Right lobe of liver (tissue), 6 donors: ENCODE data around the gene ZNF385B. TPM values are rescaled to one million over a fixed set of nuclear protein-coding genes. Genes with fewer than 3 reads are reported as not detected.

Source experiments
- ATAC-seq, 4 donors: fragments of 200-7000 bp; cut with Tn5 transposase; one replicate each; pipeline ENCODE4 v1.9.1; 2020; ENCODE audit warnings: mild to moderate bottlenecking in 4 of 4, moderate library complexity in 4 of 4
- DNase-seq, 3 donors: peaks; one replicate each; pipeline ENCODE4 v3.0.0-alpha.2; 2020
- H3K27ac ChIP-seq, 3 donors: fragments of 200-600 bp; one replicate each; pipeline ENCODE4 v1.8.0; 2022
- H3K27me3 ChIP-seq, 2 donors: fragments of 200-600 bp; one replicate each; pipeline ENCODE4 v1.8.0; 2022
- H3K36me3 ChIP-seq, 4 donors: fragments of 200-600 bp; sonication (generic) in 1 of 4; one replicate each; pipeline versions ENCODE4 v1.5.1 to v1.8.0; 2017 to 2022; ENCODE audit warnings: control low read depth in 1 of 4
- H3K4me1 ChIP-seq, 4 donors: fragments of 200-600 bp; sonication (generic) in 1 of 4; one replicate each; pipeline versions ENCODE4 v1.5.1 to v1.8.0; 2017 to 2022; ENCODE audit warnings: control low read depth in 1 of 4
- H3K4me3 ChIP-seq, 3 donors: fragments of 200-600 bp; one replicate each; pipeline ENCODE4 v1.8.0; 2022
- H3K9me3 ChIP-seq, 4 donors: fragments of 200-600 bp; sonication (generic) in 1 of 4; one replicate each; pipeline versions ENCODE4 v1.5.1 to v1.8.0; 2017 to 2022; ENCODE audit warnings: control low read depth in 1 of 4
- CTCF ChIP-seq, 4 donors: fragments of 200-600 bp in 3 of 4; fragments of 450-650 bp in 1 of 4; IDR thresholded peaks; one replicate each; pipeline versions ENCODE4 v1.5.1 to v1.8.0; 2016 to 2022; ENCODE audit warnings: antibody characterized with exemption in 4 of 4, mild to moderate bottlenecking in 2 of 4
- POLR2A ChIP-seq: fragments of 450-650 bp; IDR thresholded peaks from one replicate; pipeline ENCODE4 v1.6.1; 2017; ENCODE audit warnings: antibody characterized with exemption, mild to moderate bottlenecking
- WGBS: methylation state at CpG from one replicate; pipeline ENCODE4 v1.1.6; 2018; ENCODE audit warnings: low coverage, low lambda C conversion rate; ENCODE audit not compliant: insufficient coverage; ENCODE audit errors: missing lambda C conversion rate; 5-methylcytosine and 5-hydroxymethylcytosine counted together
- intact Hi-C, 2 donors: fragments of 100-400 bp; cut with DNase I; formaldehyde crosslinking; loops; one replicate each; pipeline versions ENCODE4 v1.11.2 to v1.14.1; 2022
- total RNA-seq, 6 experiments: library from RNA; depleted of rRNA in 2 of 6; stranded (reverse); fragments of >200 nt in 2 of 6; fragmentation: NEBNext Ultra II Directional in 3 of 6; extraction: Animal tissue kit (Norgen Biotek cat#: 25700) in 3 of 6; gene quantifications; one replicate each; pipeline versions ENCODE4 v1.1.0 to v1.2.4, GENCODE V29; 2016 to 2023
- donor health status: DM: no; HTN: yes; CAD: no.
- donor health status: DM: no; HTN: no; CAD: no.
- donor health status: DM: no; HTN: no; CAD: no.
- donor health status: DM: no; HTN: yes; CAD: no.
- donor health status: DM: no; HTN: yes; CAD: no.

The ZNF385B gene
- total RNA-seq, 6 experiments from 2014 or later, result 3.9 to 15.7 (median 5.9) TPM

- DNase-seq (no peak), ATAC-seq (no peak)
- TF ChIP-seq CTCF (IDR thresholded peaks at IDR 0.05) (no peak), POLR2A (no peak)
- 47% methylated on average over 2 of the region's 2 CpGs for WGBS
- H3K9me3 ChIP-seq, result no peaks in the 10 kb centered on the region
- H3K27ac ChIP-seq, result no peak overlapping the region
- peaks cover 0 to 3% (median 0%) of the 10 kb centered on the region in 4 donors for H3K36me3 ChIP-seq
- H3K27me3 ChIP-seq, result no peaks in the 10 kb centered on the region
- intact Hi-C loops, result no loop called here
- H3K4me3 ChIP-seq, result no peak overlapping the region
- no peaks in the 10 kb centered on the region for H3K4me1 ChIP-seq
These were observed 328.5 kb downstream of the ZNF385B start for GRCh38 chr2:179532863-179533278.

DNA sequence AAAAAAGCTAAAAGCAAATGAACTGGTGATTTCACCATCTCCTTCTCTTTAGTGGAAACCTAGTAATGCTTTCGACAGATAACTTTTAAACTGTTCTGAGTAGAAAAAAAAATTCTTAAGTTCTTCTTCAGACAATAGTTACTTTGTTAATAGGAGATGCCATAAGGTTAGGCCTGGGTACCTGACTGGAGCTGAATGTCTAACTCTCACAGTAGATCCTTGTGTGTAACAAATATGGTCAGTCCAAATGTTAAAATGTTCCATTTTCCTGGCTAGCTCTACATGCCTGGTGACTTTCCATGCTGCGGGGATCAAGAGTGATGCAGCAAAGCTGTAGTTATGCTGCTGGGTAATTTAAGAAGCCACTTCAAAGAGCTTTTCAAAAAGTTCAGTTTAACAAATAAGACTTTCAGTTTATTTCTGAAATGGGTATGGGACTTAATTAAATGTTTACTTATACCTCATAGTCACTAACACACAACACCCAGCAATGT, 332.8 kb downstream of the ZNF385B start:
- no peaks in the 10 kb centered on the region for H3K4me1 ChIP-seq
- DNase-seq (no peak), ATAC-seq (no peak)
- WGBS, result 82% methylated on average over 2 of the region's 2 CpGs
- H3K27ac ChIP-seq, result no peak overlapping the region
- TF ChIP-seq POLR2A (no peak), CTCF (IDR thresholded peaks at IDR 0.05) (no peak)
- H3K4me3 ChIP-seq, result no peak overlapping the region
- intact Hi-C loops, result no loop called here
- H3K27me3 ChIP-seq, result no peaks in the 10 kb centered on the region
- no peaks in the 10 kb centered on the region for H3K36me3 ChIP-seq
- H3K9me3 ChIP-seq, result no peaks in the 10 kb centered on the region

DNA sequence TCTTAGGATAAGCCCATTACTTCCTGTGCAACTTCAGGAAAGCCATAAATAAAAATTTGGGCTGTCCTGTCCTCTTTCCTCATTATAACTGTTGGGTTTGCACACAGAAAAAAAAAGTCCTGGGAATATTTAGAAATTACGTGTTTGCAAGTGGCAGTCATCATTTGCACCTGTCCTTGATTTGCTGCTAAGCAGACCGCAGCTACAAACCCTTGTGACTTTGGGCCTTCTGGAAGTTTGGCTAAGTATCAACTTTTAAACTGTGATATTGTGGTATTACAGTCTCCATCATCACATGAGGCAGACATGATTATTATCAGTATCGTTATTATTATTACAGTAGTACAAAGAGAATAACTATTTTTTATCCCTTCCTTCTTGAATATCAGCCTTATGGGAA, 336.1 kb downstream of the ZNF385B start:
- no peaks in the 10 kb centered on the region for H3K27me3 ChIP-seq
- WGBS, result 91% methylated on average over 3 of the region's 3 CpGs
- no peak for TF ChIP-seq CTCF (IDR thresholded peaks at IDR 0.05)
- TF ChIP-seq POLR2A, result no peak
- no peak for DNase-seq
- intact Hi-C loops, result no loop called here
- H3K27ac ChIP-seq, result no peak overlapping the region
- H3K9me3 ChIP-seq, result no peaks in the 10 kb centered on the region
- no peak for ATAC-seq
- no peaks in the 10 kb centered on the region for H3K36me3 ChIP-seq
- peaks cover 0 to 5% (median 0%) of the 10 kb centered on the region in 4 donors for H3K4me1 ChIP-seq
- H3K4me3 ChIP-seq, result no peak overlapping the region

GRCh38 chr2:179524809-179525339, 336.5 kb downstream of the ZNF385B start:
- Histone ChIP-seq H3K27me3 (no peaks in the 10 kb centered on the region), H3K9me3 (no peaks in the 10 kb centered on the region), H3K4me3 (no peak overlapping the region), H3K27ac (no peak overlapping the region), H3K4me1 (peaks cover 0 to 5% (median 0%) of the 10 kb centered on the region in 4 donors), H3K36me3 (no peaks in the 10 kb centered on the region)
- intact Hi-C loops, result no loop called here
- no peak for TF ChIP-seq POLR2A
- TF ChIP-seq CTCF (IDR thresholded peaks at IDR 0.05), result no peak
- ATAC-seq (peak in 1 of 4 donors; percentile 37), DNase-seq (no peak)
- 59% methylated on average over 5 of the region's 5 CpGs for WGBS
